Neural cell (in vitro differentiated cells): ENCODE data around the gene PTTG1.

Source experiments
- EZH2 ChIP-seq: fragments of 200-600, 300-800 bp; shearing (Covaris generic), sonication (generic); IDR thresholded peaks from 2 replicates; pipeline ENCODE4 v1.6.1; 2014; ENCODE audit warnings: antibody characterized with exemption, low read length, borderline replicate concordance, mild to moderate bottlenecking; ENCODE audit not compliant: insufficient read depth, poor library complexity, severe bottlenecking
- POLR2AphosphoS5 ChIP-seq: IDR thresholded peaks from 2 replicates; pipeline ENCODE4 v1.6.1; 2012
- TF ChIP-seq, protein P1 (sequence below): fragments of 450-650 bp; IDR thresholded peaks from 2 replicates; pipeline ENCODE4 v1.5.1; 2014; ENCODE audit warnings: antibody characterized with exemption, mild to moderate bottlenecking, moderate library complexity; ENCODE audit not compliant: poor library complexity, severe bottlenecking

DNA sequence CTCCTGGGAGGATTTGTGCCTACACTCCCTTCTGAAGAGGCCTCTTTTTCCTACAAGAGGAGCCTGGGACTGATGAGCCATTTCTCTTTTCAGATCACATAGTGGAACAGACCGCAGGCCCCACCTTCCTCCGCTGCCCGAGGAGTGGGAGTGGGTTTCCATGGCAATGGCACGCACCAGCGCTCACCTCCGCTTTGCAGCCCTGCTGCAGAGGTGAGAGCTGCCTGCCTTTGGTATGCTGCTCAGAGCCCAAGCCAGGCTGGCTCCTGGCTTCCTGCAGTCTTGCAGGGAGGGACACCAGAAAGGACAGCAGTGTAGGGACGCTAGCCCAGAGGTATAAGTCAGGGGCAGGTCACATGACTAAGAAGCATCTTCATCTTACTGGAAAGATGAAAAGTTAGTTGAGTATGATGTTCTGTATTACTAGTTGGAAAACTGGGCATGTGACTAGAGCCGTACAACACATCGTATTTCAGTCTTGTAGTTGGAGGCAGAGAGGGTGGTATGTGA is 12.4 kb downstream of the PTTG1 start:
- TF ChIP-seq POLR2AphosphoS5 (peak; percentile 35), EZH2 (no peak)
- TF ChIP-seq, protein P1, sequence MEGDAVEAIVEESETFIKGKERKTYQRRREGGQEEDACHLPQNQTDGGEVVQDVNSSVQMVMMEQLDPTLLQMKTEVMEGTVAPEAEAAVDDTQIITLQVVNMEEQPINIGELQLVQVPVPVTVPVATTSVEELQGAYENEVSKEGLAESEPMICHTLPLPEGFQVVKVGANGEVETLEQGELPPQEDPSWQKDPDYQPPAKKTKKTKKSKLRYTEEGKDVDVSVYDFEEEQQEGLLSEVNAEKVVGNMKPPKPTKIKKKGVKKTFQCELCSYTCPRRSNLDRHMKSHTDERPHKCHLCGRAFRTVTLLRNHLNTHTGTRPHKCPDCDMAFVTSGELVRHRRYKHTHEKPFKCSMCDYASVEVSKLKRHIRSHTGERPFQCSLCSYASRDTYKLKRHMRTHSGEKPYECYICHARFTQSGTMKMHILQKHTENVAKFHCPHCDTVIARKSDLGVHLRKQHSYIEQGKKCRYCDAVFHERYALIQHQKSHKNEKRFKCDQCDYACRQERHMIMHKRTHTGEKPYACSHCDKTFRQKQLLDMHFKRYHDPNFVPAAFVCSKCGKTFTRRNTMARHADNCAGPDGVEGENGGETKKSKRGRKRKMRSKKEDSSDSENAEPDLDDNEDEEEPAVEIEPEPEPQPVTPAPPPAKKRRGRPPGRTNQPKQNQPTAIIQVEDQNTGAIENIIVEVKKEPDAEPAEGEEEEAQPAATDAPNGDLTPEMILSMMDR = no peak
